ENCODE data around the gene PLEKHA8.

Gene PLEKHA8, protein sequence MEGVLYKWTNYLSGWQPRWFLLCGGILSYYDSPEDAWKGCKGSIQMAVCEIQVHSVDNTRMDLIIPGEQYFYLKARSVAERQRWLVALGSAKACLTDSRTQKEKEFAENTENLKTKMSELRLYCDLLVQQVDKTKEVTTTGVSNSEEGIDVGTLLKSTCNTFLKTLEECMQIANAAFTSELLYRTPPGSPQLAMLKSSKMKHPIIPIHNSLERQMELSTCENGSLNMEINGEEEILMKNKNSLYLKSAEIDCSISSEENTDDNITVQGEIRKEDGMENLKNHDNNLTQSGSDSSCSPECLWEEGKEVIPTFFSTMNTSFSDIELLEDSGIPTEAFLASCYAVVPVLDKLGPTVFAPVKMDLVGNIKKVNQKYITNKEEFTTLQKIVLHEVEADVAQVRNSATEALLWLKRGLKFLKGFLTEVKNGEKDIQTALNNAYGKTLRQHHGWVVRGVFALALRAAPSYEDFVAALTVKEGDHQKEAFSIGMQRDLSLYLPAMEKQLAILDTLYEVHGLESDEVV

DNA sequence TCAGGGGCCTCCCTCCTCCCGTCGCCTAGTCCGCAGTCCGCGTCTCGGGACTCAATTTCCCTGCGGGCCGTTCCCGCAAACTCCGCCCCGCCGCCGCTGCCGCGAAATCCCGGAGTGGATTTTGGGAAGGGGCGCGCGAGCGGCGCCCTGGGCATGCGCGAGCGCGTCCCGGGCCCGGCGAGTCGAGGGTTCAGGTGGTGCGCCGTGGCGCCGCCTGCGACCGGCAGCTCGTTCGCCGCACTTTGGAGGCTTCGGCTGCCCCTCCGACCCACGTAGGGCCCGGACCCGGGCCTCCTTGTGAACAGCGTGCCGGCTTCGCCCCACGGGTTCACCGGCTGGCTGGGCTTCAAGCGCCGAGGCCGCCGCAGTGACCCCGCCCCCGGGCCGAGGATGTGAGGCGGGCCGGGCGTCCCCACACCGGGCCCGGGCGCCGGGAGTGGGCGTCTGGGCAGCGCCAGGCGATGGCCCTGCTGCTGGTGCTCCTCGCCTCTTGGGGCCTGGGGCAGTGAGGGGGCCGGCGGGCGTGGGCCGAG, at the start of gene PLEKHA8:
TSS of gene PLEKHA8 (plus strand) at position 197 of the 533 bp plus-strand sequence. CDS start 351 bp downstream, outside the sequence.
- peak; percentile 78 to 84 for DNase-seq (ENCODE audit: low read depth in 2 of 2)

DNA sequence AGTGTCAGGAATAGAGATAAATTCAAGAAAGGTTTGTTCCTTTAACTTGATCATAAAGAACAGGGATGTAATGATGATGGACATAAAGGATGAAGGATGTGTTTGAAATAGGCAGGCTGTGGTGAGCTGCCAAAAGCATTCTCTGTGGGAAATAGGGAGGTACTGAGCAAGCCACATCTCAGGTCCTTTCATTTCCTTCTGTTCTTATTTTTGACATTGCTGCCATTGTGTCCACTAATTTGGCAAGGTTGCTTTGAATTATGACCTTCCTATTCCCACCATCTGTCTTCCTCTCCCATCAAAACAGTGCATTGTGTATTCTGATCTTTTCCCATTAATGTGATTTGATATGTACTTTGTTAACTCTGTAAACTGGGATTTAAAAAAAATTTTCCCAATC, 48.1 kb upstream of the PLEKHA8 start:
- no peak for DNase-seq (ENCODE audit: low read depth in 2 of 2)

DNA sequence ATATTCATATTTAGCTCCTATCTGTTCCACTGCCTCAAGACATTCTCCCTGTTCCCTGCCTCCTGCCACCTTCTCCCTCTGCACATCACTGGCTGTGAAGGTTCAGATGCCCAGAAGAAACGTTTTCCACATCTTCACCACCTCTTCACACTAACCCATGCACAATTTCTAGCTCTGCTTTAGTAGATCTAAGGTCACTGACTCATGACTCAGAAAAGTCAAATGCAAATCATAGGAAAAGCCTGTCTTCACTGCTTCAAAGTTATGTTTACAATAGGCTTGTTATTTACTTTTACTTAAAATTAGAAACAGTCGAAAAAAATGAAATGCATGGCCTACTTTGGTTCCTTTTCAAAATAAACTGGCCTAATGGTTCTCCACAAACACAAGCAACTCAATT, 41.1 kb upstream of the PLEKHA8 start:
- no peak for DNase-seq (ENCODE audit: low read depth in 2 of 2)

DNA sequence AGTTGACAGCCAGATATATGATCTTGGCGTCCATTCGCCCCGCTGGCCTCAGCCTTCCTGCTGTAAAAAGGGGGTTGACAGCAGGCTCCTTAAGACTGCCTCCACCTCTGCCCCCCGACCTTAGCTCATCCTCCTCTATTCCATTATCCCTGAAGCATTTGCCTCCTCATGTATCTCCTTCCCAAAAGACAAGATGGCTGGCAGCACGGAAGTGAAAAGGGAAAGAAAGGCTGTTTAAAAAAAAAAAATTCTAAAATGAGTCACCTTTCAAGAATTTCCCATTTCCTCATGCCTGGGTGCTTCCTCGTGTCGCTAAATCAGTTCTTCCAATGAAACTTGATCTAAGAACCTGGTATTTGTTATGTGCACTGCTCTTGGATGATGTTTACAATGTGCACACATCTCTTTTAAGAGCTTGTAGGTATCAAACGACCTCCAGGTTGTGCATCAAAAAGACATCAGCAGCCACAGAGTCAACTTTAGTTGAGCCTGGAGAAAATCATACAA, 40.3 kb upstream of the PLEKHA8 start:
- no peak for DNase-seq (ENCODE audit: low read depth in 2 of 2)

DNA sequence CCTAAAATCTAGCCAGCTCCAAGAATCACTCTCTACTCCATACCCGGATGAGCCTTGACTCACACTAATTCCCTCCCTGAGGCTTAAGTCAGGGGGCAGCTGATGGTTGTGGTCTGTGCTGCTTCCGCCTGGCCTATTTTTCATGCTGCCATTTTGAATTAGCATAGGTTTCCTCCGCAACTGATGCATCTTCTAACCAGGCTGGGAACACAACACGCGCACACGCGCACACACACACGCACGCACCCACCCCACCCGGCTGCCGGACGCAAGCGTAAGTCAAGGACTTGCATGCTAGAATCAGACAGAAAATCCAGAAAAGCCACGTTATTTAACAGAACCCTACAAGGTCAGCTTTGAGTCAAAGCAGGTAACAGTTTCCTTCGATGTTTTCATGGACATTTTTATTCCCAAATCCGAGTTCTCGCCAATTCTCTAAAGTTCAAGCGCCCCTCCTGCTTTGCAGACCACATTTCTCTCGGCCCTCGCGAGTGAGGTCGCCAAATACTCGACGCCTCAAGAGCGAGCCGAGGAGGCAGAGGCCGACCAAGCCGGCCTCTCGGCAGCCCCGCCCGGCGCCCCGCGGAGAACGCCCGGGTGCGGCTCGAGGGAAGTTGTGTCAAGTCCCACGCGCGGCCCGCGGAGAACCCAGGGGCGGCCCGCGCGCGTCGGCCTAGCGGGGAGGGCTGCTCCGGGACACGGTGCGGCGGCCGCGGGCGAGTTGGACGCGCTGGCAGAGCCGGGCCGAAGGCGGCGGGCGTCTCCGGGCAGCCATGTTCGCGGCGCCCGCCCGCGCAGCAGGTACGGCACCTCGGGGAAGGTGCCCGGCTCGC, 39.6 kb upstream of the PLEKHA8 start:
- no peak for DNase-seq (ENCODE audit: low read depth in 2 of 2)

DNA sequence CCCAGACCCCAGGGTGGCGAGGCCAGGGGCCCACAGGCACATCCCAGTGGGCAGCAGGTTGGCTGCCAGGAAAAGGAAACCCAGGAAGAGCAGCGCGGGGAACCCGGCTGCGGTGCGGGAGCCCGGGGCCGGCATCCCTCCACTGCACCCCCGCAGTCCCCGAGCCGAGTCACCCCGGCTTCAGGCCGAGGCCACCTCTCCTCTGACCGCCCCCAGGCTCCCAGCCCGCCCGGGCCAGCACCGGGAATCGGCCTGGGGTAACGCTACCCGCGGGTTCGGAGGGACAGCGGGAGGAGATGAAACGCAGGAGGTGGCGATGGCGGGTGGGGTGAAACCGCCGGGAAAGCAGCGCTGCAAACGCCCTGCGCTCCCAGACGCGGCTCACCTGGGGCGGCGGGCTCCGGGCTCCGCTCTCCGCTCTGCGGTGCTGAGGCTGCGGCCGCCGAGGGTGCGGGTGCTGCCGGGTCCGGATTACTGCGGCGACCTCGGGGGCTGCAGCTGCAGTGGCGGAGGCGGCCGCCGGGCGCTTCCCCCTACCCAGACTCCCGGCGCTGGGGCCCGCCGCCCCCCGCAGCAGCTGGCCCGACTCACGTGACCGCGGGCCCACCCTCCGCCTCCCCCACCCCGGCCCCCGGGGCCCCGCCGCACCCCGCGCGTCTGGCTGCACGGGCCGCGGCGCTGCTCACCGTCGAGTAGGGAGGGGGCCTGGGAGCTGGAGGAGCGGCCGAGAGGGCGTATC, 38.8 kb upstream of the PLEKHA8 start, which contains the start of gene SCRN1:
TSS of gene SCRN1 (minus strand) at position 545 of the 739 bp plus-strand sequence. CDS start 20,734 bp downstream, outside the sequence.
- no peak for DNase-seq (ENCODE audit: low read depth in 2 of 2)

DNA sequence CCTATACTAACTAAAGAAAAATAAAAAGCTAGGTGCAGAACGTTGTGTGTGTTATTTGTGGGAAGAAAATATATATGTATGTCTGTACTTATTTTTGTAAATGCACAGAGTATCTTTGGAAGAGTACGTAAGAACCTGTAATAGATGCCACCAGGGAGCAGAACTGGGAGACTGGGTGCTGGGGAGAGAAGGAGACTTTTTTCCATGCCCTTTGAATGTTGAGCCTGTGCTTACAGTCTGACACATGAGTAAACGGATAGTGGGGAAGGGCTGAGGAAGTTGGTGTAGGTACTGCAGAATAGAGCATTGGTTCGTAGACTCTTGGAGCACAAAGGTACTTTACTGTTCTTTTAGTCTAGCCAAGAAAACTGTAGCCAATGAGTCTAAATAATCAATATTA, 37.3 kb upstream of the PLEKHA8 start:
- DNase-seq (ENCODE audit: low read depth in 2 of 2), result no peak

DNA sequence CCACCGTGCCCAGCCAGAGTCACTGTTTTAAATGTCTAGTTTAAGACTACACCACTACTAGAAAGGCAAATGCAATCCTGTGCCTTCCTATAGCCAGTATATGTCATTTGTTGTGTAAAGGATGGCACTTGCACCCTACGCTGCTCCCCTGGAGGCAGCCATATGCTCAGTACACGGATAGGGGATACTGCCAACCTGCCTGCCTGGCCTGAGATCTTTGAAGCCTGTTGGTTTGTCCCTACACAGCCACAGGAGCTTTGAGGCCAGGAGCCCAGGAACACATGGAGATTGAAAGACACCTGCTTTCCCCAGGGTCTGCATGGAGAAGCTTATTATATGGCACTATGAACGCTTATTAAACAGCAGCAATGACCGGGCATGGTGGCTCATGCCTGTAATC, 36.3 kb upstream of the PLEKHA8 start:
- DNase-seq (ENCODE audit: low read depth in 2 of 2), result no peak

DNA sequence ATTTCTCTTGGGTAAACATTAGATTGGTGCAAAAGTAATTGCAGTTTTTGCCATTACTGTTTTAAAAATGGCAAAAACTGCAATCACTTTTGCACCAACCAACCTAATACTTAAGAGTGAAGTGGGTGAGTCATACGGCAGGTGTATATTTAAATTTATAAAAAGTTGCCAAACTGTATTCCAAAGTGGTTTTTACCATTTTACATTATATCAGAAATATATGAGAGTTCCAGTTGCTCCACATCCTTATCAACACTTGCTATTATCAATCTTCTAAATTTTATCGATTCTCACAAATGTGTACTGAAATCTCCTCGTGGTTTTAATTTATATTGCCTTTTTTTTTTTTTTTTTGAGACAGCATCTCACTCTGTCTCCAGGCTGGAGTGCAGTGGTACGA, 35.1 kb upstream of the PLEKHA8 start:
- DNase-seq (ENCODE audit: low read depth in 2 of 2), result no peak

DNA sequence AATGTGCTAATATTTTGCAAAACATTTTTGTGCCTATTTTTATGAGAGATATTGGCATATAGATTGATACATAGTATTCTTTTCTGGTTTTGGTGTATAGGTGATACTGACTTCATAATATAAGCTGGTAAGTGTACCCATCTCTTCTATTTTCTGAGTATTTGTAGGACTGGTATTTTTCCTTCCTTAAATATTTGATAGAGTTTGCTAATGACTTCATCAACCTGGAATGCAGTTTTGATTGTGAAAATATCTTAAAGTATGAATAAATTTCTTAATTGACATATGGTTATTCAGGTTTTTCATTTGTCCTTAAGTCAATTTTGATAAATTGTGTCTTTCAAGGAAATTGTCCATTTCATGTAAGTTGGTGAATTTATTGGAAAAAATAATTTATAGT, 32.6 kb upstream of the PLEKHA8 start:
- no peak for DNase-seq (ENCODE audit: low read depth in 2 of 2)

DNA sequence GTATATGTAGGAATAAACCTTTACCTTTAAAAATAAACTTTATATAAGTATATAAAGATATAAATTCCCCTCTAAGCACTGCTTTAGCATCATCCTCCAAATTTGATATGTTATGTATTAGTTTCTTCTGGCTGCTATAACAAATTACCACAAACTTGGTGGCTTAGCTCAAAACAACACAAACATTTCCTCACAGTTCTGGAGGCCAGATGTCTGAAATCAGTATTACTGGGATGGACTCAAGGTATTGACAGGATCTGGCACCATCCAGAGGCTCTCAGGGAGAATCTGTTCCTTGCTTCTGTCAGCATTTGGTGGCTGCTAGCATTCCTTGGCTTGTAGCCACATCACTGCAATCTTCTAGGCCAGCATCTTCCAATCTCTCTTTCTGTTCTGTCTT, 31.9 kb upstream of the PLEKHA8 start:
- DNase-seq (ENCODE audit: low read depth in 2 of 2), result no peak

DNA sequence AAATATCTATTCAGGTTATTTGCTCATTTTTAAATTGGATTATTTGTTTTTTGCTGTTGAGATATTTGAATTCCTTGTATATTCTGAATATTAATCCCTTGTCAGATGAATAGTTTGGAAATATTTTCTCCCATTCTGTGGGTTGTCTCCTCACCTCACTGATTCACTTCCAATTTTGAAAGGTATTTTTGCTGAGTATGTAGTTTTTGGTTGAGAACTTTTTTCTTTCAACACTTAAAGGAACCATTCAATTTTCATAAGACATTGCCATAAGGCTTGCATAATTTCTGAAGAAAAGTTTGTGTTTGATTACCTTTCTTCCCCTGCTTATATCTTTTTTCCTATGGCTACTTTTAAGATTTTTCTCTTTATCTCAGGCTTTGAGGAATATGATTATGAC, 29.7 kb upstream of the PLEKHA8 start:
- no peak for DNase-seq (ENCODE audit: low read depth in 2 of 2)

DNA sequence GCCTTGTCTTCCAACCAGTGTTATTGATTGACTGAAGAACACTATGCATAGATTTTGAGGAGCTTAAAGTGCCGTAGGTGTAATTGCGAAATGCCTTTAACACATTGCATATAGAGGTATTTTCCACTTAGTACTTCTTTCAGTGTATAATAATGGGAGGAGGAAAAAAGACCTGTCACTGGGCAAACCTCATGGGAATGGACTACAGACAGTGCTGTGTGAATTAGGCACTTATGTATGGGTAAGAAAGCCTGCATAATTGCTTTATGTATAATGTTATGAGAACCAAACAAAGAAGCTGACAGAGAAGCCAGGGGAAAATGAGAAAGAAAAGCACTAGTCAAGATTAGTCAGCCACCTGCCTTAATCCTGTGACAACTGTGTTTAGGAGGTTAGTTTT, 26.2 kb upstream of the PLEKHA8 start:
- no peak for DNase-seq (ENCODE audit: low read depth in 2 of 2)

DNA sequence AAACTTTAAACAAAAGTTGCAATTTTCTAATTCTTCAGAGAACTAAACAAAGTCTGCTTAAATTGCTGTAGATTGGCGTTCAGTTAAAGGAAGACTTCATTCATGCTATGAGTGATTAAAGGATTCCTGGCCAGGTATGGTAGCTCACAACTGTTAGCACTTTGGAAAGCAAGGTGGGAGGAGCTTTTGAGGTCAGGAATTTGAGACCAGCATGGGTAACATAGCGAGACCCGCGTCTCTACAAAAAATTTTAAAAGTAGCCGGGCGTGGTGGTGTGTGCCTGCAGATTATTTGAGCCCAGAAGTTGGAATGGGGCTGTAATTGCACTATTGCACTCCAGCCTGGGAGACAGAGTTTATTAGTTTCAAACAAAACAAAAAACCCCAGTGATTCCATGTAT, 25.1 kb upstream of the PLEKHA8 start:
- no peak for DNase-seq (ENCODE audit: low read depth in 2 of 2)

DNA sequence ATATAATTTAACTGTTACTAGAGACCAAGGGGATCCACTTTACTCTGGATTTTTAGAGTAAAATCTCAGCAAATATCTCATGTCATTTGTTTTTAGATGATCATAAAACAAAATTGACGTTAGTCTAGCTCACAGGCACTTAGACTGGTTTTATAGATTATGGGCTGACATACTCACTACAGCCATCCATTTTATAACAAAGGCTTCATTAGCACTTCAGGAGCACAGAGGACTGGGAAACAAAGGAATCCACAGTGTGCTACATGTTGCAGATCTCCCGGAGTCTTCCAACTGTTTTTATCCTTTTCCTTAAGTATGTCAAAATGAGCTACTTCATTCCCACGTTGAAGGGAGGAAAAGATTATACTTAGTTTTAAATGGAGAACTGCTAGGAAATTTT, 22.7 kb upstream of the PLEKHA8 start:
- DNase-seq (ENCODE audit: low read depth in 2 of 2), result no peak

DNA sequence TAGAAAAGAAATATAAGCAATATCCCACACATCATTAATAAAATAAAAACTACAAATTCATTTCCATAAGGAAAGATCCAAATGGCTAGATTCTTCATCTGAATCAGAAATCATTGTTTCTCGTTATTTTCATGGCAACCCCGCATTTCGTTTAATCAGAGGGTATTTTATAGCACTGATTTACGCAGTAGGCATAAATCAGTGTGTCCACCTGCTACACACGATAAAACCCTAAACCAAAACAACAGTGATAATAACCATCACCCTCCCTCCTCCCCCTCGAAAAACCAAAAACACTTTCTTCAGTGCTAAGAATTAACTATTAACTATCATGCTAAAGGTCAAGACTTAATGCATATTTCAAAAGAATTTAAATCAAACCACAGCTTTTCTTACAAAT, 18.2 kb upstream of the PLEKHA8 start:
- DNase-seq (ENCODE audit: low read depth in 2 of 2), result no peak

DNA sequence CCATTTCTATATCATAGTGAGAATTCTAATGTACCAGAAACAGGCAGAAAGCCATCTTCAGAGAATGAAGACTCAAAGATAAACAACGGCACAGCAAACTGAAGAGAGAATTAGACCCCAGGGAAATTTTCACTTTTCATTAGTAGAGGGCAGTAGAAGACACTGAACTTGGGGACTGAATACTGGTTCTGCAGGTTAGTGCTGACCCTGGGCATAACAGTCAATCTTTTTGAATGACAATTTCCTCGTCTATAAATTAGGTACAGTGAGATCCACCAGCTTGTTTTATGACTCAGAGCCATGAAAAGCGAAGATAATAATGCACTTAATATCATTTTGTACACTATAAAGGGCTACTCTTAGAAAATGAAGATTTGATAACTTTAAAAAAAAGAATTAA, 15.5 kb upstream of the PLEKHA8 start:
- no peak for DNase-seq (ENCODE audit: low read depth in 2 of 2)

DNA sequence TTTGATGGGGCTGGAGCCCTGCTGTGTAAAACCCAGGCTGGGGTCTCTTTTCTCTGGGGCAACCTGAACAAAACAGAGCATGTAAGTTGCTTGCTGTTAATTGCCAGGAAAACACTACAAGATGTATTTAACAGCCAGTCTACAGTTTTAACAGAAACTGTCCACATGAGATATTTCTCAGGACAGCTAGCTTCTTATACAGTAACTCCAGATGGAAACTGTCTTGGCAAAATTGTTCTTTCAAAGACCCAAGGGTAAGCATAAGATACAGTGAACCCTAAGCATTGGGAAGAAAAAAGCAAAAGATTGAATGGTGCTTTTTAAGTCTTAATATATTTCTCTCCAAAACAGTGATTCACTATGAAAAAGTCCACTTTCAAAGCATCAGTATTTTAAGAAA, 9.8 kb upstream of the PLEKHA8 start:
- DNase-seq (ENCODE audit: low read depth in 2 of 2), result no peak

DNA sequence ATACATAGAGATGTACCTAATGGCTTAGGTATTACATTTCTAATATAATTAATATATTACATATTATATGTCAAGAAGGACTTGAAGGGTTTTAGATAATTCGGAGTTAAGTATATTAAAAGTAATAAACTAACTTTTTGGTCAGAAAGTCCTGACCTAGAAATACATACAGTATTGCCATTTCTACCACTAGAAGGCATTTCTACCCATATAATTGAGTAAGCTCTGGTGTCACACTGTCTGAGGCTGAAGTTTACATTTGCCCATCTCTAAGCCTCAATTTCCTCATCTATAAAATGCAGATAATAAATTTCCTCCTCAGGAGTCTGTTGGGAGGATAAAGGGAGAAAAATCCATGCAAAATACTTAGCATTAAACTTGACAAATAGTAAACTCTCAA, 8.8 kb upstream of the PLEKHA8 start:
- DNase-seq (ENCODE audit: low read depth in 2 of 2), result no peak

DNA sequence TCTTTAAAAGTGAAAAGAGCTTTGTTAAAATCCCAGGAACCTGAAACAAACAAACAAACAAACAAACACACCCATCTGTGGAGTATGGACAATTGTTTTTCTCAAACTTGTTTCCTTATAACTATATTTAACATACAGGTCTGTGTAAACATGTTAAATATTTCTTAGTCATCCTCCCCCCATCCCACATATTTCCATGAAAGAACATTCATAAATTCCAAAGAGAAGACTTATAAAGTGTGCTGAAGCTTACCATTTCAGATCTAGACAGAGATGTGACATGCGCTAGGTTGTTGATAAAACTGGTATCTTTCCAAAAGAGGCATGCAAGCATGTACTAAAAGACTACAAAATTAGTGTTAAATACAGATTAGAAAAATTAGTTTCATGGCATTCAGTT, 8.3 kb upstream of the PLEKHA8 start:
- no peak for DNase-seq (ENCODE audit: low read depth in 2 of 2)

DNA sequence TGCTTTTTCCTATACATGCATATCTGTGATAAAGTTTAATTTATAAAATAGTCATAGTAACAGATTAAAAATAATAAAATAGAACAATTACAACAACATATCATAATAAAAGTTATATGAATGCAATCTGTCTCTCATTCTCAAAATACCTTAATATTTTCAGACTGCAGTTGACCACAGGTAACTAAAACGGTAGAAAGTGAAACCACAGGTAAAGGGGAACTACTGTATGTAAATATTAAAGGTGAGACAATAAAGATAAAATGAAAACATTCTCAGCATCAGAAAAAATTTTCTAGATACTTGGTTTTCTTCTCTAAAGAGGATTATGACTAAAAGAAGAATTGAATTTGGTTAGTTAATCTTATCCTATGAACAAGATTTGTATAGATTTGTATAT, 7.7 kb upstream of the PLEKHA8 start:
- no peak for DNase-seq (ENCODE audit: low read depth in 2 of 2)

DNA sequence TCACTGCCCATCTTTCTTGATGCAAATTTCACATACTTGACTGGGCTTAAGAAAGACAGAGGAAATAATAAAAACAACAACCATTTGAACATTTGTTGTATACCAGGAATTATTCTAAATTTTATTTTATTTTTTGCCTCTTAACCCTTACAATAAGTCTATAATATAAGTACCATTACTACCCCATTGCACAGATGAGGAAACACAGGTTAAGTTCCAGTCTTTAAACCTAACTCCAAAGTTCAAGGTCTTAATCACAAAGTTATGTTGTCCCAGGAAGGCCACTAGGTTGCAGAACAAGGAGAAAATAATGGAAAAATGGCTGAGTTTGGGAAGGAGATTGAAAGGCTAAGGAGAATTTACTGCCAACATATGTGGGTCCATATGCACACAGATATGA, 5.2 kb upstream of the PLEKHA8 start:
- DNase-seq (ENCODE audit: low read depth in 2 of 2), result no peak

Data from stimulated activated CD4-positive, alpha-beta T cell treated with anti-CD3 and anti-CD28 coated beads, Interleukin-12 subunit alpha, Interleukin-12 subunit beta, amount 100 ng/mL, for 24 hours (primary cell).